IPS-18a (cell line): Measurements from ENCODE around the gene DLEU7.

Experiments
- H3K27ac ChIP-seq: one replicate; pipeline ENCODE4 v1.5.1; 2013; ENCODE audit warnings: low read length
- H3K27me3 ChIP-seq: one replicate; pipeline ENCODE4 v1.6.1; 2013; ENCODE audit warnings: mild to moderate bottlenecking, low read length; ENCODE audit not compliant: control insufficient read depth, insufficient read depth
- H3K36me3 ChIP-seq: one replicate; pipeline ENCODE4 v1.6.1; 2013; ENCODE audit warnings: low read depth, low read length; ENCODE audit not compliant: control insufficient read depth
- H3K4me1 ChIP-seq: one replicate; pipeline ENCODE4 v1.6.1; 2013; ENCODE audit warnings: low read depth, low read length; ENCODE audit not compliant: control insufficient read depth
- H3K4me3 ChIP-seq: one replicate; pipeline ENCODE4 v1.5.1; 2013; ENCODE audit warnings: low read length
- H3K9ac ChIP-seq: one replicate; pipeline ENCODE4 v1.6.1; 2013; ENCODE audit warnings: mild to moderate bottlenecking, low read length, moderate library complexity
- H3K9me3 ChIP-seq: one replicate; pipeline ENCODE4 v1.6.1; 2013; ENCODE audit warnings: low read depth, low read length; ENCODE audit not compliant: control insufficient read depth

DLEU7 gene

GRCh38 chr13:50842251-50842989, 1.1 kb downstream of the DLEU7 start:
- peaks cover 16% of the 10 kb centered on the region for H3K4me1 ChIP-seq
- H3K9me3 ChIP-seq = no peaks in the 10 kb centered on the region
- peak overlapping the region; percentile 50 for H3K9ac ChIP-seq
- peaks cover 7% of the 10 kb centered on the region for H3K36me3 ChIP-seq
- H3K27me3 ChIP-seq = peaks cover 31% of the 10 kb centered on the region
- no peak overlapping the region for H3K27ac ChIP-seq
- peak overlapping the region; percentile 69 for H3K4me3 ChIP-seq

GRCh38 chr13:50841786-50842185, 1.7 kb downstream of the DLEU7 start:
- Histone ChIP-seq H3K9me3 (no peaks in the 10 kb centered on the region), H3K4me1 (peaks cover 16% of the 10 kb centered on the region), H3K4me3 (peak overlapping the region; percentile 69), H3K36me3 (peaks cover 7% of the 10 kb centered on the region), H3K27me3 (peaks cover 31% of the 10 kb centered on the region), H3K27ac (no peak overlapping the region), H3K9ac (no peak overlapping the region)

GRCh38 chr13:50840284-50840683, 3.2 kb downstream of the DLEU7 start:
- Histone ChIP-seq H3K36me3 (peaks cover 10% of the 10 kb centered on the region), H3K4me3 (no peak overlapping the region), H3K9ac (no peak overlapping the region), H3K27ac (no peak overlapping the region), H3K9me3 (no peaks in the 10 kb centered on the region), H3K27me3 (peaks cover 28% of the 10 kb centered on the region), H3K4me1 (peaks cover 16% of the 10 kb centered on the region)

- Histone ChIP-seq H3K4me3 (no peak overlapping the region), H3K9ac (no peak overlapping the region), H3K27me3 (peaks cover 26% of the 10 kb centered on the region), H3K36me3 (peaks cover 10% of the 10 kb centered on the region), H3K27ac (no peak overlapping the region), H3K4me1 (peaks cover 16% of the 10 kb centered on the region), H3K9me3 (no peaks in the 10 kb centered on the region)
These were observed 3.7 kb downstream of the DLEU7 start for GRCh38 chr13:50839828-50840227.

GRCh38 chr13:50838701-50839100, 4.8 kb downstream of the DLEU7 start:
- Histone ChIP-seq H3K27ac (no peak overlapping the region), H3K4me1 (peaks cover 5% of the 10 kb centered on the region), H3K36me3 (peaks cover 10% of the 10 kb centered on the region), H3K27me3 (peaks cover 15% of the 10 kb centered on the region), H3K4me3 (no peak overlapping the region), H3K9me3 (no peaks in the 10 kb centered on the region), H3K9ac (no peak overlapping the region)

GRCh38 chr13:50838031-50838430, 5.5 kb downstream of the DLEU7 start:
- Histone ChIP-seq H3K9ac (no peak overlapping the region), H3K36me3 (peaks cover 10% of the 10 kb centered on the region), H3K9me3 (no peaks in the 10 kb centered on the region), H3K27me3 (peaks cover 13% of the 10 kb centered on the region), H3K4me3 (no peak overlapping the region), H3K4me1 (peaks cover 5% of the 10 kb centered on the region), H3K27ac (no peak overlapping the region)

GRCh38 chr13:50831512-50831911, 12.0 kb downstream of the DLEU7 start:
- H3K9ac ChIP-seq = no peak overlapping the region
- H3K4me3 ChIP-seq = no peak overlapping the region
- no peaks in the 10 kb centered on the region for H3K4me1 ChIP-seq
- H3K27ac ChIP-seq = no peak overlapping the region
- H3K36me3 ChIP-seq = peaks cover 3% of the 10 kb centered on the region
- peaks cover 9% of the 10 kb centered on the region for H3K27me3 ChIP-seq
- H3K9me3 ChIP-seq = no peaks in the 10 kb centered on the region

GRCh38 chr13:50829896-50830295, 13.6 kb downstream of the DLEU7 start:
- H3K27ac ChIP-seq = no peak overlapping the region
- H3K4me3 ChIP-seq = no peak overlapping the region
- H3K4me1 ChIP-seq = no peaks in the 10 kb centered on the region
- no peaks in the 10 kb centered on the region for H3K9me3 ChIP-seq
- no peaks in the 10 kb centered on the region for H3K36me3 ChIP-seq
- peaks cover 9% of the 10 kb centered on the region for H3K27me3 ChIP-seq
- no peak overlapping the region for H3K9ac ChIP-seq

GRCh38 chr13:50829226-50829625, 14.3 kb downstream of the DLEU7 start:
- H3K27me3 ChIP-seq = peaks cover 9% of the 10 kb centered on the region
- no peak overlapping the region for H3K27ac ChIP-seq
- H3K36me3 ChIP-seq = no peaks in the 10 kb centered on the region
- H3K4me1 ChIP-seq = no peaks in the 10 kb centered on the region
- no peak overlapping the region for H3K4me3 ChIP-seq
- no peak overlapping the region for H3K9ac ChIP-seq
- no peaks in the 10 kb centered on the region for H3K9me3 ChIP-seq

GRCh38 chr13:50826035-50826434, 17.5 kb downstream of the DLEU7 start:
- Histone ChIP-seq H3K4me1 (no peaks in the 10 kb centered on the region), H3K9me3 (no peaks in the 10 kb centered on the region), H3K27me3 (peaks cover 9% of the 10 kb centered on the region), H3K9ac (no peak overlapping the region), H3K4me3 (no peak overlapping the region), H3K27ac (no peak overlapping the region), H3K36me3 (no peaks in the 10 kb centered on the region)

- H3K4me3 ChIP-seq = no peak overlapping the region
- no peak overlapping the region for H3K9ac ChIP-seq
- H3K9me3 ChIP-seq = no peaks in the 10 kb centered on the region
- H3K4me1 ChIP-seq = no peaks in the 10 kb centered on the region
- H3K27ac ChIP-seq = no peak overlapping the region
- no peaks in the 10 kb centered on the region for H3K27me3 ChIP-seq
- H3K36me3 ChIP-seq = no peaks in the 10 kb centered on the region
These were observed 31.2 kb downstream of the DLEU7 start for GRCh38 chr13:50812242-50812641.

GRCh38 chr13:50810998-50811397, 32.5 kb downstream of the DLEU7 start:
- Histone ChIP-seq H3K27ac (no peak overlapping the region), H3K9ac (no peak overlapping the region), H3K4me3 (no peak overlapping the region), H3K9me3 (no peaks in the 10 kb centered on the region), H3K36me3 (no peaks in the 10 kb centered on the region), H3K27me3 (no peaks in the 10 kb centered on the region), H3K4me1 (no peaks in the 10 kb centered on the region)
